LNCaP clone FGC (cell line): ENCODE results near the gene NUDT16.
"Not testable (repeated sequence)": the region's sequence is repeated elsewhere in the genome, so short reads cannot be mapped to it uniquely, and the experiment has no call there.

Experiments used
- DNase-seq: peaks from one replicate; pipeline ENCODE4 v3.0.0-alpha.2; 2011; ENCODE audit warnings: low read depth
- H3K4me3 ChIP-seq: 2 replicates; pipeline ENCODE4 v1.5.1; 2011; ENCODE audit warnings: mild to moderate bottlenecking, low read depth, low read length, control low read depth
- CTCF ChIP-seq: IDR thresholded peaks from 2 replicates; pipeline ENCODE4 v1.5.1; 2012; ENCODE audit warnings: mild to moderate bottlenecking; ENCODE audit not compliant: control insufficient read depth, insufficient read depth; ENCODE audit errors: extremely low read depth

The NUDT16 gene

GRCh38 chr3:131363275-131363674 is 18.3 kb upstream of the NUDT16 start:
- DNase-seq: no peak
- H3K4me3 ChIP-seq: peak overlapping the region; percentile 75

GRCh38 chr3:131370935-131371687 is 10.5 kb upstream of the NUDT16 start:
- no peak for DNase-seq
- no peak overlapping the region for H3K4me3 ChIP-seq
- no peak for TF ChIP-seq CTCF

More at GRCh38 chr3:131363275-131363674, 18.3 kb upstream of the NUDT16 start:
- no peak for TF ChIP-seq CTCF

GRCh38 chr3:131371688-131372066 is 9.9 kb upstream of the NUDT16 start:
- no peak for DNase-seq

GRCh38 chr3:131374741-131375140 is 6.8 kb upstream of the NUDT16 start:
- DNase-seq: no peak
- no peak for TF ChIP-seq CTCF
- H3K4me3 ChIP-seq: no peak overlapping the region

More at GRCh38 chr3:131371688-131372066, 9.9 kb upstream of the NUDT16 start:
- TF ChIP-seq CTCF: no peak
- H3K4me3 ChIP-seq: no peak overlapping the region

GRCh38 chr3:131380821-131381444 is 641 bp upstream of the NUDT16 start:
- peak overlapping the region; percentile 59 for H3K4me3 ChIP-seq
- not testable (repeated sequence) for DNase-seq

GRCh38 chr3:131386429-131387165 is 5.0 kb downstream of the NUDT16 start:
- DNase-seq: no peak
- no peak overlapping the region for H3K4me3 ChIP-seq
- TF ChIP-seq CTCF: no peak

- no peak overlapping the region for H3K4me3 ChIP-seq
- no peak for DNase-seq
- TF ChIP-seq CTCF: no peak
These were observed 6.4 kb downstream of the NUDT16 start for GRCh38 chr3:131387796-131388489.
